WTC11 (cell line): ENCODE results near the gene SLU7. TPM values are rescaled to one million over a fixed set of nuclear protein-coding genes. Genes with fewer than 3 reads are reported as not detected.

Experiments
- ATAC-seq: fragments of 200-7000 bp; cut with Tn5 transposase; 2 replicates; pipeline ENCODE4 v1.10.0; 2021; ENCODE audit warnings: mild to moderate bottlenecking, moderate library complexity
- CTCF ChIA-PET: fragments of 300-600 bp; sonication (Branson Sonifier 250); formaldehyde crosslinking; loops from one replicate; lab custom pipeline; 2021; ENCODE audit warnings: antibody characterized with exemption; lab: Charles Lee
- POLR2A ChIA-PET: fragments of 350-600 bp; sonication (Branson Sonifier 250); formaldehyde crosslinking; loops from one replicate; lab custom pipeline; 2021; ENCODE audit warnings: antibody characterized with exemption; lab: Charles Lee
- DNase-seq: peaks from one replicate; pipeline ENCODE4 v3.0.0; 2021; ENCODE audit warnings: low spot score
- H3K27ac Mint-ChIP-seq: 2 replicates; pipeline ENCODE4 v1.8.0; 2021; ENCODE audit warnings: mixed read lengths
- H3K27me3 Mint-ChIP-seq: 2 replicates; pipeline ENCODE4 v1.8.0; 2021; ENCODE audit warnings: low read depth, mild to moderate bottlenecking, moderate library complexity, mixed read lengths
- H3K36me3 Mint-ChIP-seq: 2 replicates; pipeline ENCODE4 v1.8.0; 2021; ENCODE audit warnings: mixed read lengths
- H3K4me1 Mint-ChIP-seq: 2 replicates; pipeline ENCODE4 v1.8.0; 2022; ENCODE audit warnings: mixed read lengths
- H3K4me3 Mint-ChIP-seq: 2 replicates; pipeline ENCODE4 v1.8.0; 2021; ENCODE audit warnings: mild to moderate bottlenecking, moderate library complexity, mixed read lengths
- H3K9me3 Mint-ChIP-seq: 2 replicates; pipeline ENCODE4 v1.8.0; 2021; ENCODE audit warnings: mixed read lengths
- ATF3 ChIP-seq: sonication (generic); formaldehyde crosslinking; conservative IDR thresholded peaks from 2 replicates; pipeline ENCODE4 v1.8.1; 2022; ENCODE audit warnings: mild to moderate bottlenecking, missing genetic modification reagents
- E2F1 ChIP-seq: sonication (generic); formaldehyde crosslinking; IDR thresholded peaks from 2 replicates; pipeline ENCODE4 v1.8.0; 2022; ENCODE audit warnings: mild to moderate bottlenecking, missing genetic modification reagents
- E2F4 ChIP-seq: sonication (generic); formaldehyde crosslinking; IDR thresholded peaks from 2 replicates; pipeline ENCODE4 v1.8.1; 2022; ENCODE audit warnings: low read depth, mild to moderate bottlenecking, moderate library complexity, missing genetic modification reagents, borderline replicate concordance
- ESRRA ChIP-seq: sonication (generic); formaldehyde crosslinking; IDR thresholded peaks from 2 replicates; pipeline ENCODE4 v1.8.1; 2022; ENCODE audit warnings: mild to moderate bottlenecking, missing genetic modification reagents, borderline replicate concordance
- FOXJ3 ChIP-seq: sonication (generic); formaldehyde crosslinking; IDR thresholded peaks from 2 replicates; pipeline ENCODE4 v1.9.0; 2021; ENCODE audit warnings: missing genetic modification reagents, mild to moderate bottlenecking, borderline replicate concordance
- HMGA2 ChIP-seq: fragments of 250-450 bp; sonication (Bioruptor Pico); IDR thresholded peaks from 2 replicates; pipeline ENCODE4 v1.4.0; 2021; ENCODE audit warnings: mild to moderate bottlenecking, moderate library complexity
- JAZF1 ChIP-seq: fragments of 250-450 bp; sonication (Bioruptor Pico); IDR thresholded peaks from 2 replicates; pipeline ENCODE4 v1.9.0; 2021; ENCODE audit warnings: moderate library complexity, mild to moderate bottlenecking, inconsistent platforms
- PRDM15 ChIP-seq: sonication (generic); formaldehyde crosslinking; IDR thresholded peaks from 2 replicates; pipeline ENCODE4 v1.8.0; 2022; ENCODE audit warnings: missing genetic modification reagents
- PRRX2 ChIP-seq: fragments of 250-450 bp; sonication (Bioruptor Pico); IDR thresholded peaks from 2 replicates; pipeline ENCODE4 v1.8.0; 2021; ENCODE audit warnings: mild to moderate bottlenecking
- SMAD3 ChIP-seq: sonication (generic); formaldehyde crosslinking; IDR thresholded peaks from 2 replicates; pipeline ENCODE4 v1.8.0; 2022; ENCODE audit warnings: missing genetic modification reagents, mild to moderate bottlenecking, borderline replicate concordance
- SMAD4 ChIP-seq: sonication (generic); formaldehyde crosslinking; IDR thresholded peaks from 2 replicates; pipeline ENCODE4 v1.8.0; 2022; ENCODE audit warnings: mild to moderate bottlenecking, missing genetic modification reagents
- SOX15 ChIP-seq: fragments of 250-450 bp; sonication (Bioruptor Pico); IDR thresholded peaks from 2 replicates; pipeline ENCODE4 v1.9.0; 2021; ENCODE audit warnings: mild to moderate bottlenecking
- STAT6 ChIP-seq: sonication (generic); formaldehyde crosslinking; conservative IDR thresholded peaks from 2 replicates; pipeline ENCODE4 v1.8.1; 2023; ENCODE audit warnings: mild to moderate bottlenecking, low read depth, missing genetic modification reagents, moderate library complexity
- TEAD4 ChIP-seq: sonication (generic); formaldehyde crosslinking; IDR thresholded peaks from 2 replicates; pipeline ENCODE4 v1.8.0; 2022; ENCODE audit warnings: mild to moderate bottlenecking, missing genetic modification reagents
- ZBTB43 ChIP-seq: sonication (generic); formaldehyde crosslinking; IDR thresholded peaks from 2 replicates; pipeline ENCODE4 v1.8.1; 2023; ENCODE audit warnings: mild to moderate bottlenecking, missing genetic modification reagents
- ZNF317 ChIP-seq: sonication (generic); formaldehyde crosslinking; IDR thresholded peaks from 2 replicates; pipeline ENCODE4 v1.8.1; 2023; ENCODE audit warnings: low read depth, mild to moderate bottlenecking, moderate library complexity, missing genetic modification reagents, borderline replicate concordance
- ZNF423 ChIP-seq: fragments of 250-450 bp; sonication (Bioruptor Pico); IDR thresholded peaks from 2 replicates; pipeline ENCODE4 v2.1.2; 2022; ENCODE audit warnings: mild to moderate bottlenecking, moderate library complexity
- ZNF425 ChIP-seq: fragments of 250-450 bp; sonication (Bioruptor Pico); conservative IDR thresholded peaks from 2 replicates; pipeline ENCODE4 v1.9.0; 2021; ENCODE audit warnings: mild to moderate bottlenecking
- total RNA-seq: library from RNA; stranded (reverse); gene quantifications from 3 replicates; pipeline ENCODE4 v1.2.3, GENCODE V29; 2021

SLU7 gene
- total RNA-seq, 1 experiment from 2014 or later: 32.5 TPM

- H3K27me3 Mint-ChIP-seq: no peaks in the 10 kb centered on the region
- peaks cover 54% of the 10 kb centered on the region for H3K4me1 Mint-ChIP-seq
- no peak for ATAC-seq
- TF ChIP-seq TEAD4 (CRISPR knock-in tag) (no peak), ZNF317 (CRISPR knock-in tag) (no peak), JAZF1 (CRISPR knock-in tag) (no peak), SMAD3 (CRISPR knock-in tag) (no peak), HMGA2 (no peak), SMAD4 (CRISPR knock-in tag) (no peak), ESRRA (CRISPR knock-in tag) (no peak), PRRX2 (CRISPR knock-in tag) (no peak), ZNF425 (CRISPR knock-in tag) (no peak), E2F1 (CRISPR knock-in tag) (no peak), STAT6 (CRISPR knock-in tag) (no peak)
- ChIA-PET CTCF (interaction anchor here (0.6 to 1.4 kb wide), 2 partner anchors 20 to 65 kb away, joined by 3 to 4 read pairs; partner anchors contain the start of gene FAM200C), POLR2A (no interaction called here)
- H3K27ac Mint-ChIP-seq: peak overlapping the region; percentile 96
- H3K9me3 Mint-ChIP-seq: no peaks in the 10 kb centered on the region
- H3K4me3 Mint-ChIP-seq: peak overlapping the region; percentile 98
- DNase-seq: no peak
- H3K36me3 Mint-ChIP-seq: peaks cover 31% of the 10 kb centered on the region
Measured at GRCh38 chr5:160420331-160420610, 1.4 kb upstream of the SLU7 start.

GRCh38 chr5:160419458-160420330, 813 bp upstream of the SLU7 start:
- Mint-ChIP-seq H3K36me3 (peaks cover 30% of the 10 kb centered on the region), H3K4me1 (peaks cover 51% of the 10 kb centered on the region), H3K27ac (peak overlapping the region; percentile 96), H3K27me3 (no peaks in the 10 kb centered on the region), H3K9me3 (no peaks in the 10 kb centered on the region), H3K4me3 (peak overlapping the region; percentile 98)
- DNase-seq: no peak
- ChIA-PET CTCF (interaction anchor here (0.6 to 2.3 kb wide), 8 partner anchors 19 to 1633 kb away, joined by 3 to 26 read pairs (median 4); partner anchors contain the start of gene FAM200C), POLR2A (interaction anchor here (0.7 to 1.3 kb wide), 2 partner anchors 30 to 132 kb away, joined by 3 to 4 read pairs; no protein-coding TSS in a partner anchor)
- no peak for ATAC-seq
- TF ChIP-seq PRDM15 (CRISPR knock-in tag) (no peak), ZNF423 (no peak), ZBTB43 (CRISPR knock-in tag) (no peak), FOXJ3 (no peak), ZNF425 (CRISPR knock-in tag) (no peak), ATF3 (no peak), SOX15 (CRISPR knock-in tag) (no peak), E2F4 (CRISPR knock-in tag) (no peak)
